A549 (cell line): ENCODE data around the gene CNOT11. TPM values are rescaled to one million over a fixed set of nuclear protein-coding genes. Genes with fewer than 3 reads are reported as not detected.

ENCODE experiments used
- ATAC-seq, 2 experiments: fragments of 200-7000 bp in 1 of 2; fragments of >200 bp in 1 of 2; cut with Nextera tagmentation in 1 of 2; cut with Tn5 transposase in 1 of 2; 3 replicates each; pipeline versions ENCODE4 v1.8.0 to v1.9.1; 2018 to 2020; ENCODE audit warnings: mild to moderate bottlenecking in 1 of 2, moderate library complexity in 1 of 2
- CTCF ChIA-PET: fragments of 300-600 bp; sonication (Branson Sonifier 250); formaldehyde crosslinking; extraction: SDS; loops from one replicate; lab custom pipeline; 2021; ENCODE audit warnings: antibody characterized with exemption, inconsistent platforms; lab: Yijun Ruan, JAX
- POLR2A ChIA-PET: fragments of 350-600 bp; formaldehyde crosslinking; extraction: SDS; loops from one replicate; lab custom pipeline; 2021; ENCODE audit warnings: antibody characterized with exemption, inconsistent platforms; lab: Yijun Ruan, JAX
- DNase-seq, 2 experiments: peaks; one replicate each; pipeline versions ENCODE4 v3.0.0 to v3.0.0-alpha.2; 2011 to 2016; ENCODE audit warnings: low read depth in 1 of 2, low spot score in 1 of 2
- FAIRE-seq: peaks from 2 replicates; lab custom pipeline; 2011; peaks lifted over from hg19 to GRCh38; lab: Jason Lieb, UNC
- H3K27ac ChIP-seq, 2 experiments: fragments of >200 bp; sonication (Bioruptor Twin); formaldehyde crosslinking; 3 replicates each; pipeline ENCODE4 v1.5.1; 2016 to 2017
- H3K4me1 ChIP-seq: fragments of >200 bp; sonication (Bioruptor Twin); formaldehyde crosslinking; 3 replicates; pipeline ENCODE4 v1.6.1; 2016
- H3K4me2 ChIP-seq: fragments of >200 bp; sonication (Bioruptor Twin); formaldehyde crosslinking; 3 replicates; pipeline ENCODE4 v1.6.1; 2016
- H3K4me3 ChIP-seq: fragments of >200 bp; sonication (Bioruptor Twin); formaldehyde crosslinking; 3 replicates; pipeline ENCODE4 v1.5.1; 2016
- H3K9me3 ChIP-seq: fragments of >200 bp; sonication (Bioruptor Twin); formaldehyde crosslinking; 3 replicates; pipeline ENCODE4 v1.6.1; 2016
- CBX8 ChIP-seq: fragments of 200-600 bp; sonication (generic); IDR thresholded peaks from 2 replicates; pipeline ENCODE4 v1.6.1; 2016
- CEBPB ChIP-seq, 2 experiments: fragments of >200 bp in 1 of 2; sonication (Bioruptor Twin) in 1 of 2; formaldehyde crosslinking in 1 of 2; IDR thresholded peaks; 2 replicates each; pipeline ENCODE4 v1.6.1; 2012 to 2016
- CHD2 ChIP-seq: fragments of 150-350 bp; IDR thresholded peaks from 2 replicates; pipeline ENCODE4 v1.6.1; 2014; ENCODE audit warnings: low read length; ENCODE audit not compliant: partially characterized antibody
- EP300 ChIP-seq, 2 experiments: fragments of >200 bp; sonication (Bioruptor Twin); formaldehyde crosslinking; IDR thresholded peaks; 2 replicates in 1 of 2; 3 replicates in 1 of 2; pipeline ENCODE4 v1.6.1; 2016 to 2017
- HOXA7 ChIP-seq: fragments of 250-450 bp; sonication (Bioruptor Pico); IDR thresholded peaks from 2 replicates; pipeline ENCODE4 v1.5.0; 2020; ENCODE audit warnings: mild to moderate bottlenecking, moderate library complexity
- JUNB ChIP-seq: fragments of >200 bp; sonication (Bioruptor Twin); formaldehyde crosslinking; IDR thresholded peaks from 2 replicates; pipeline ENCODE4 v1.6.1; 2016
- NFE2L2 ChIP-seq: fragments of 150-350 bp; conservative IDR thresholded peaks from 2 replicates; pipeline ENCODE4 v1.6.1; 2014; ENCODE audit warnings: low read length
- NR3C1 ChIP-seq: fragments of >200 bp; sonication (Bioruptor Twin); formaldehyde crosslinking; IDR thresholded peaks from 3 replicates; pipeline ENCODE4 v1.6.1; 2017
- POLR2A ChIP-seq: IDR thresholded peaks from 2 replicates; pipeline ENCODE4 v1.6.1; 2012; ENCODE audit warnings: mild to moderate bottlenecking, low read length
- RAD21 ChIP-seq, 2 experiments: fragments of >200 bp in 1 of 2; sonication (Bioruptor Twin) in 1 of 2; formaldehyde crosslinking in 1 of 2; IDR thresholded peaks in 1 of 2; conservative IDR thresholded peaks in 1 of 2; 2 replicates in 1 of 2; 3 replicates in 1 of 2; pipeline ENCODE4 v1.6.1; 2012 to 2018; ENCODE audit warnings: inconsistent platforms in 1 of 2
- SREBF2 ChIP-seq: fragments of 450-650 bp; IDR thresholded peaks from 2 replicates; pipeline ENCODE4 v1.6.1; 2014; ENCODE audit warnings: mild to moderate bottlenecking, moderate library complexity
- TP53 ChIP-seq: fragments of 250-450 bp; sonication (Bioruptor Pico); IDR thresholded peaks from 2 replicates; pipeline ENCODE4 v1.5.0; 2021; ENCODE audit warnings: mild to moderate bottlenecking, moderate library complexity
- ZC3H11A ChIP-seq: fragments of 450-650 bp; IDR thresholded peaks from 2 replicates; pipeline ENCODE4 v1.6.1; 2014; ENCODE audit warnings: antibody characterized with exemption, mild to moderate bottlenecking
- WGBS: methylation state at CpG from one replicate; pipeline ENCODE4 v1.1.6; 2017; ENCODE audit errors: missing lambda C conversion rate; 5-methylcytosine and 5-hydroxymethylcytosine counted together
- polyA plus RNA-seq, 4 experiments: library from polyadenylated mRNA; depleted of rRNA in 3 of 4; stranded (reverse); fragments of >200 nt; fragmentation: RNase III in 1 of 4; extraction: RNeasy Plus Mini Kit Qiagen cat#74134 plus additional on column Dnase treatment in 1 of 4; gene quantifications; 2 replicates in 3 of 4; 3 replicates in 1 of 4; pipeline ENCODE4 v1.2.3, GENCODE V29; 2011 to 2017
- TF ChIP-seq, protein P1 (sequence below): IDR thresholded peaks from 2 replicates; pipeline ENCODE4 v1.6.1; 2012; ENCODE audit warnings: low read depth, borderline replicate concordance
- TF ChIP-seq, protein P2 (sequence below): fragments of >200 bp; sonication (Bioruptor Twin); formaldehyde crosslinking; IDR thresholded peaks from 3 replicates; pipeline ENCODE4 v1.6.1; 2016
- TF ChIP-seq, protein P3 (sequence below): IDR thresholded peaks from 2 replicates; pipeline ENCODE4 v1.6.1; 2012
- TF ChIP-seq, protein P4 (sequence below): fragments of 150-350 bp; IDR thresholded peaks from 2 replicates; pipeline ENCODE4 v1.6.1; 2014; ENCODE audit warnings: low read depth, mild to moderate bottlenecking, low read length
- TF ChIP-seq, protein P5 (sequence below): fragments of >200 bp; sonication (Bioruptor Twin); formaldehyde crosslinking; IDR thresholded peaks from 3 replicates; pipeline ENCODE4 v1.5.1; 2016
- TF ChIP-seq, protein P6 (sequence below): fragments of 450-650 bp; IDR thresholded peaks from 2 replicates; pipeline ENCODE4 v1.6.1; 2014; ENCODE audit warnings: antibody characterized with exemption
- TF ChIP-seq, protein P7 (sequence below): fragments of 200-600 bp; sonication (generic); IDR thresholded peaks from 2 replicates; pipeline ENCODE4 v1.6.1; 2016; ENCODE audit warnings: antibody characterized with exemption, mild to moderate bottlenecking, moderate library complexity

CNOT11 gene
- polyA plus RNA-seq, 2 of the 4 experiments (the other 2 are of a cell fraction): 35.8 to 76.7 TPM

DNA sequence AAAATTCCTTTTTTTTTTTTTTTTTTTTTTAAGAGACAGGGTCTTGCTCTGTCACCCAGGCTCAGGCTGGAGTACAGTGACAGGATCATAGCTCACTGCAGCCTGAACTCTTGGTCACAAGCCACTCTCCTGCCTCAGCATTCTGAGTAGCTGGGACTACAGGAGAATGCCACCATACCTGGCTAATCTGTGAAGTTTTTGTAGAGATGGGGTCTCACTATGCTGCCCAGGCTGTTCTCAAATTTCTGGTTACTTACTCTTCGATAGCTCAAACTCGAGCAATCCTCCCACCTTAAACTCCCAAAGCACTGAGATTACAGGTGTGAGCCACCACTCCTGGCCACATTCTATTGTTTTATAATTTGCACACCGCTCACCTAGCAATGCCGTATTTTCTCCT, 28.8 kb downstream of the CNOT11 start:
- FAIRE-seq: no peak
- CTCF ChIA-PET: interaction anchor here (0.6 to 1.4 kb wide), 5 partner anchors 54 to 727 kb away, joined by 3 to 5 read pairs (median 4); no protein-coding TSS in a partner anchor
- POLR2A ChIA-PET: no interaction called here

DNA sequence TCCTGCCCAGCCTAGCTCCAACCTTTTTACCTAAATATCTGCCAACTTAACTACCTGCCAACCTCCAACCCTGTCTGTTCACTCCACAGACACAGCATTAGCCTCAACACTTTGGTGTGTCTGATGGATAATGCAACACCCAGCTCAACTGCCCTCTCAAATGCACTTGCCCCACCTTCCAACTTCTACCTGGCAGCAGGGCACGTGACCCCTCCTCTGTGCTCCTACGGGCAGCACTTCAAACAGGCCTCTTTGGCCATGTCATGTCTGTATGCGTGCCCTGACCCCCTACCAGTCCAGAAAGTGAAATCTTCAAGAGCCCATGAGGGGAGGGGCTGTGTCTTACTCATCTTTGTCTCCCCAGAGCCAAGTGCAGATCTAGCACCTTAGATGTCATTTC, 30.3 kb downstream of the CNOT11 start:
- ChIA-PET POLR2A (no interaction called here), CTCF (no interaction called here)
- no peak for DNase-seq
- Histone ChIP-seq H3K4me3 (no peak overlapping the region), H3K9me3 (no peaks in the 10 kb centered on the region), H3K4me1 (no peaks in the 10 kb centered on the region), H3K4me2 (no peak overlapping the region), H3K27ac (no peak overlapping the region)
- no peak for FAIRE-seq
- 94% methylated on average over 3 of the region's 3 CpGs for WGBS
- no peak for TF ChIP-seq CEBPB (IDR thresholded peaks at IDR 0.05)
- TF ChIP-seq, protein P1, sequence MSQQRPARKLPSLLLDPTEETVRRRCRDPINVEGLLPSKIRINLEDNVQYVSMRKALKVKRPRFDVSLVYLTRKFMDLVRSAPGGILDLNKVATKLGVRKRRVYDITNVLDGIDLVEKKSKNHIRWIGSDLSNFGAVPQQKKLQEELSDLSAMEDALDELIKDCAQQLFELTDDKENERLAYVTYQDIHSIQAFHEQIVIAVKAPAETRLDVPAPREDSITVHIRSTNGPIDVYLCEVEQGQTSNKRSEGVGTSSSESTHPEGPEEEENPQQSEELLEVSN: no peak
- no peak for ATAC-seq

More for the DNA sequence above, 28.8 kb downstream of the CNOT11 start:
- 95% methylated on average over 4 of the region's 4 CpGs for WGBS
- H3K4me2 ChIP-seq: no peak overlapping the region
- ATAC-seq (no peak), DNase-seq (no peak)
- peaks cover 3% of the 10 kb centered on the region; the same call in 2 of the 3 replicates for H3K4me1 ChIP-seq
- no peak overlapping the region for H3K4me3 ChIP-seq
- no peak overlapping the region for H3K27ac ChIP-seq
- TF ChIP-seq, protein P2, sequence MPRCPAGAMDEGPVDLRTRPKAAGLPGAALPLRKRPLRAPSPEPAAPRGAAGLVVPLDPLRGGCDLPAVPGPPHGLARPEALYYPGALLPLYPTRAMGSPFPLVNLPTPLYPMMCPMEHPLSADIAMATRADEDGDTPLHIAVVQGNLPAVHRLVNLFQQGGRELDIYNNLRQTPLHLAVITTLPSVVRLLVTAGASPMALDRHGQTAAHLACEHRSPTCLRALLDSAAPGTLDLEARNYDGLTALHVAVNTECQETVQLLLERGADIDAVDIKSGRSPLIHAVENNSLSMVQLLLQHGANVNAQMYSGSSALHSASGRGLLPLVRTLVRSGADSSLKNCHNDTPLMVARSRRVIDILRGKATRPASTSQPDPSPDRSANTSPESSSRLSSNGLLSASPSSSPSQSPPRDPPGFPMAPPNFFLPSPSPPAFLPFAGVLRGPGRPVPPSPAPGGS: no peak
- TF ChIP-seq NFE2L2 (no peak), HOXA7 (CRISPR knock-in tag) (no peak), EP300 (IDR thresholded peaks at IDR 0.05) (no peak), CHD2 (no peak), NR3C1 (no peak), TP53 (CRISPR knock-in tag) (no peak), SREBF2 (no peak), CBX8 (no peak), ZC3H11A (no peak), RAD21 (conservative IDR thresholded peaks at IDR 0.05 in 1 of 2, IDR thresholded peaks at IDR 0.05 in 1 of 2) (no peak), POLR2A (no peak), JUNB (no peak)
- TF ChIP-seq, protein P3, sequence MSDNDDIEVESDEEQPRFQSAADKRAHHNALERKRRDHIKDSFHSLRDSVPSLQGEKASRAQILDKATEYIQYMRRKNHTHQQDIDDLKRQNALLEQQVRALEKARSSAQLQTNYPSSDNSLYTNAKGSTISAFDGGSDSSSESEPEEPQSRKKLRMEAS: no peak
- TF ChIP-seq, protein P4, sequence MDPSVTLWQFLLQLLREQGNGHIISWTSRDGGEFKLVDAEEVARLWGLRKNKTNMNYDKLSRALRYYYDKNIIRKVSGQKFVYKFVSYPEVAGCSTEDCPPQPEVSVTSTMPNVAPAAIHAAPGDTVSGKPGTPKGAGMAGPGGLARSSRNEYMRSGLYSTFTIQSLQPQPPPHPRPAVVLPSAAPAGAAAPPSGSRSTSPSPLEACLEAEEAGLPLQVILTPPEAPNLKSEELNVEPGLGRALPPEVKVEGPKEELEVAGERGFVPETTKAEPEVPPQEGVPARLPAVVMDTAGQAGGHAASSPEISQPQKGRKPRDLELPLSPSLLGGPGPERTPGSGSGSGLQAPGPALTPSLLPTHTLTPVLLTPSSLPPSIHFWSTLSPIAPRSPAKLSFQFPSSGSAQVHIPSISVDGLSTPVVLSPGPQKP: no peak
- TF ChIP-seq, protein P5, sequence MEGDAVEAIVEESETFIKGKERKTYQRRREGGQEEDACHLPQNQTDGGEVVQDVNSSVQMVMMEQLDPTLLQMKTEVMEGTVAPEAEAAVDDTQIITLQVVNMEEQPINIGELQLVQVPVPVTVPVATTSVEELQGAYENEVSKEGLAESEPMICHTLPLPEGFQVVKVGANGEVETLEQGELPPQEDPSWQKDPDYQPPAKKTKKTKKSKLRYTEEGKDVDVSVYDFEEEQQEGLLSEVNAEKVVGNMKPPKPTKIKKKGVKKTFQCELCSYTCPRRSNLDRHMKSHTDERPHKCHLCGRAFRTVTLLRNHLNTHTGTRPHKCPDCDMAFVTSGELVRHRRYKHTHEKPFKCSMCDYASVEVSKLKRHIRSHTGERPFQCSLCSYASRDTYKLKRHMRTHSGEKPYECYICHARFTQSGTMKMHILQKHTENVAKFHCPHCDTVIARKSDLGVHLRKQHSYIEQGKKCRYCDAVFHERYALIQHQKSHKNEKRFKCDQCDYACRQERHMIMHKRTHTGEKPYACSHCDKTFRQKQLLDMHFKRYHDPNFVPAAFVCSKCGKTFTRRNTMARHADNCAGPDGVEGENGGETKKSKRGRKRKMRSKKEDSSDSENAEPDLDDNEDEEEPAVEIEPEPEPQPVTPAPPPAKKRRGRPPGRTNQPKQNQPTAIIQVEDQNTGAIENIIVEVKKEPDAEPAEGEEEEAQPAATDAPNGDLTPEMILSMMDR: no peak
- TF ChIP-seq, protein P6, sequence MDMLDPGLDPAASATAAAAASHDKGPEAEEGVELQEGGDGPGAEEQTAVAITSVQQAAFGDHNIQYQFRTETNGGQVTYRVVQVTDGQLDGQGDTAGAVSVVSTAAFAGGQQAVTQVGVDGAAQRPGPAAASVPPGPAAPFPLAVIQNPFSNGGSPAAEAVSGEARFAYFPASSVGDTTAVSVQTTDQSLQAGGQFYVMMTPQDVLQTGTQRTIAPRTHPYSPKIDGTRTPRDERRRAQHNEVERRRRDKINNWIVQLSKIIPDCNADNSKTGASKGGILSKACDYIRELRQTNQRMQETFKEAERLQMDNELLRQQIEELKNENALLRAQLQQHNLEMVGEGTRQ: no peak
- TF ChIP-seq, protein P7, sequence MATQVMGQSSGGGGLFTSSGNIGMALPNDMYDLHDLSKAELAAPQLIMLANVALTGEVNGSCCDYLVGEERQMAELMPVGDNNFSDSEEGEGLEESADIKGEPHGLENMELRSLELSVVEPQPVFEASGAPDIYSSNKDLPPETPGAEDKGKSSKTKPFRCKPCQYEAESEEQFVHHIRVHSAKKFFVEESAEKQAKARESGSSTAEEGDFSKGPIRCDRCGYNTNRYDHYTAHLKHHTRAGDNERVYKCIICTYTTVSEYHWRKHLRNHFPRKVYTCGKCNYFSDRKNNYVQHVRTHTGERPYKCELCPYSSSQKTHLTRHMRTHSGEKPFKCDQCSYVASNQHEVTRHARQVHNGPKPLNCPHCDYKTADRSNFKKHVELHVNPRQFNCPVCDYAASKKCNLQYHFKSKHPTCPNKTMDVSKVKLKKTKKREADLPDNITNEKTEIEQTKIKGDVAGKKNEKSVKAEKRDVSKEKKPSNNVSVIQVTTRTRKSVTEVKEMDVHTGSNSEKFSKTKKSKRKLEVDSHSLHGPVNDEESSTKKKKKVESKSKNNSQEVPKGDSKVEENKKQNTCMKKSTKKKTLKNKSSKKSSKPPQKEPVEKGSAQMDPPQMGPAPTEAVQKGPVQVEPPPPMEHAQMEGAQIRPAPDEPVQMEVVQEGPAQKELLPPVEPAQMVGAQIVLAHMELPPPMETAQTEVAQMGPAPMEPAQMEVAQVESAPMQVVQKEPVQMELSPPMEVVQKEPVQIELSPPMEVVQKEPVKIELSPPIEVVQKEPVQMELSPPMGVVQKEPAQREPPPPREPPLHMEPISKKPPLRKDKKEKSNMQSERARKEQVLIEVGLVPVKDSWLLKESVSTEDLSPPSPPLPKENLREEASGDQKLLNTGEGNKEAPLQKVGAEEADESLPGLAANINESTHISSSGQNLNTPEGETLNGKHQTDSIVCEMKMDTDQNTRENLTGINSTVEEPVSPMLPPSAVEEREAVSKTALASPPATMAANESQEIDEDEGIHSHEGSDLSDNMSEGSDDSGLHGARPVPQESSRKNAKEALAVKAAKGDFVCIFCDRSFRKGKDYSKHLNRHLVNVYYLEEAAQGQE: no peak
- no peaks in the 10 kb centered on the region for H3K9me3 ChIP-seq
